ENCODE data around the gene APC2.

APC2 gene

GRCh38 chr19:1410136-1410786 is 39.7 kb upstream of the APC2 start:
- H3K4me2 ChIP-seq (ENCODE audit: low read length): peak overlapping the region; percentile 98; the same call in 1 of the 2 replicates
- no peak overlapping the region for H3K9ac ChIP-seq (ENCODE audit: low read length)
- H3K27ac ChIP-seq (ENCODE audit: low read length): no peak overlapping the region
- no peak for TF ChIP-seq EZH2phosphoT487 (IDR thresholded peaks at IDR 0.05; ENCODE audit: low read depth)
- TF ChIP-seq CTCF (IDR thresholded peaks at IDR 0.05; ENCODE audit: low read depth, low read length): no peak
- H3K36me3 ChIP-seq (replicated peaks; ENCODE audit: low read depth, low read length): peaks cover 53% of the 10 kb centered on the region
- H4K20me1 ChIP-seq (ENCODE audit: insufficient read depth, low read length): peaks cover 67% of the 10 kb centered on the region
- peak overlapping the region; percentile 95; the same call in 1 of the 2 replicates for H3K4me3 ChIP-seq (ENCODE audit: low read length)
- no peak overlapping the region for H2AFZ ChIP-seq (ENCODE audit: low read depth, low read length)
- no peaks in the 10 kb centered on the region for H3K27me3 ChIP-seq (ENCODE audit: low read depth, low read length)
- H3K4me1 ChIP-seq (ENCODE audit: low read length): peaks cover 50% of the 10 kb centered on the region
- peaks cover 79% of the 10 kb centered on the region for H3K79me2 ChIP-seq (ENCODE audit: low read length)
- H3K9me3 ChIP-seq (ENCODE audit: insufficient read depth, low read length): no peaks in the 10 kb centered on the region

DNA sequence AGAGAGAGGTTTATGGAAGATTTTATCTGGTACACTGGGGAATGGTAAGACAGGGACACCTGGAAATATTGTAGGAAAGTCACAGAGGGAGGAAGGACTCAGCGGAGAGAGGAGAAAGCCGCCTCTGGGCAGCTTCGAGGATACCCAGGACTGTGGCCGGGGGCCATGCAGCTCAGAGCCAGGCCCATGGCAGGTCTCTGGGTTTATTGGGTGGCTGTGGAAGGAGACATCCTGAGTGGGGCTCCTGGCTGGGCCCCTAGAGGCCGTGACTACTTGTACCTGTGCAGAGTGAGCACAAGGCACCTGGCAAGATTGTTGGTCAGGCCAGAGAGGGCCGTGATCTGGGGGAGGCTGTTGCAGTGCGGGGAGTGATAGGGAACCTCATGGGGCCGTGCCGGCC is 39.1 kb upstream of the APC2 start:
- H2AFZ ChIP-seq (ENCODE audit: low read depth, low read length): no peak overlapping the region
- TF ChIP-seq CTCF (IDR thresholded peaks at IDR 0.05; ENCODE audit: low read depth, low read length): no peak
- TF ChIP-seq EZH2phosphoT487 (IDR thresholded peaks at IDR 0.05; ENCODE audit: low read depth): no peak
- no peak overlapping the region for H3K4me2 ChIP-seq (ENCODE audit: low read length)
- peaks cover 54% of the 10 kb centered on the region for H3K36me3 ChIP-seq (replicated peaks; ENCODE audit: low read depth, low read length)
- peaks cover 84% of the 10 kb centered on the region for H3K79me2 ChIP-seq (ENCODE audit: low read length)
- H3K9me3 ChIP-seq (ENCODE audit: insufficient read depth, low read length): no peaks in the 10 kb centered on the region
- H3K4me3 ChIP-seq (ENCODE audit: low read length): no peak overlapping the region
- no peak overlapping the region for H3K9ac ChIP-seq (ENCODE audit: low read length)
- H3K27ac ChIP-seq (ENCODE audit: low read length): no peak overlapping the region
- H4K20me1 ChIP-seq (ENCODE audit: insufficient read depth, low read length): peaks cover 72% of the 10 kb centered on the region
- no peaks in the 10 kb centered on the region for H3K27me3 ChIP-seq (ENCODE audit: low read depth, low read length)
- peaks cover 51% of the 10 kb centered on the region for H3K4me1 ChIP-seq (ENCODE audit: low read length)

GRCh38 chr19:1411255-1412191 is 38.4 kb upstream of the APC2 start:
- H4K20me1 ChIP-seq (ENCODE audit: insufficient read depth, low read length): peaks cover 79% of the 10 kb centered on the region
- no peak overlapping the region for H3K4me2 ChIP-seq (ENCODE audit: low read length)
- H3K9ac ChIP-seq (ENCODE audit: low read length): no peak overlapping the region
- H2AFZ ChIP-seq (ENCODE audit: low read depth, low read length): no peak overlapping the region
- TF ChIP-seq CTCF (IDR thresholded peaks at IDR 0.05; ENCODE audit: low read depth, low read length): no peak
- TF ChIP-seq EZH2phosphoT487 (IDR thresholded peaks at IDR 0.05; ENCODE audit: low read depth): no peak
- H3K79me2 ChIP-seq (ENCODE audit: low read length): peaks cover 91% of the 10 kb centered on the region
- peaks cover 61% of the 10 kb centered on the region for H3K36me3 ChIP-seq (replicated peaks; ENCODE audit: low read depth, low read length)
- H3K9me3 ChIP-seq (ENCODE audit: insufficient read depth, low read length): no peaks in the 10 kb centered on the region
- no peak overlapping the region for H3K4me3 ChIP-seq (ENCODE audit: low read length)
- no peak overlapping the region for H3K27ac ChIP-seq (ENCODE audit: low read length)
- peaks cover 47% of the 10 kb centered on the region for H3K4me1 ChIP-seq (ENCODE audit: low read length)
- no peaks in the 10 kb centered on the region for H3K27me3 ChIP-seq (ENCODE audit: low read depth, low read length)

DNA sequence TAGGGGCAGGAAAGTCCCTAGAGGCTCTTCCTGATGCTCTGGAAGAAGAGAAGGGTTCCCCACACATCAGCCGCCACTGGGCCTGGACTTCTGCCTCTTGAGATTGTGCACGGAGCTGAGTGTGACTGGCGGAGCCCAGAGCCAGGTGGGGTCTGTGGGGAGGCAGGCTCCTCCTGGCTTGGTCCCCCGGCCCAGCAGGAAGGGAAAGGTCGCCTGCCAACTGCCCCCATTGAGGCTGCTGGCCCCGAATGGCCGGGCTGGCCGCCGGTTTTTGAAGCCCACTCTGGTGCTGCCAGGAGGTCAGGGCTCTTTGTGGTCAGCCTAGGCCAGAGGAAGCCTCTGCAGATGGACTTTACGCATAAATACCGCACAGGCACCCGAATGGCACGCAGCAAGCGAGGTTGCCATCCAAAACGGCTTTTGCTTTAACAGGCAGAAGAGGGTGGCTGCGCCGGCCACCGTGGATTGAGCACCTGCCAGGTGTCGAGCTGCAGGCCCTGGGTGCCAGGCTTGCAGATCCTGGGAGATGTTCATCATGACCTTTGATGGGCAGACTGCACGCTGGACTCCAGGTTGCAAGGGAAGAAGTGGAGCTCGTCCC is 37.5 kb upstream of the APC2 start:
- Histone ChIP-seq H4K20me1 (ENCODE audit: insufficient read depth, low read length) (peaks cover 88% of the 10 kb centered on the region), H3K4me3 (ENCODE audit: low read length) (no peak overlapping the region), H3K27me3 (ENCODE audit: low read depth, low read length) (no peaks in the 10 kb centered on the region), H3K4me2 (ENCODE audit: low read length) (no peak overlapping the region), H3K27ac (ENCODE audit: low read length) (no peak overlapping the region), H3K9me3 (ENCODE audit: insufficient read depth, low read length) (no peaks in the 10 kb centered on the region), H3K79me2 (ENCODE audit: low read length) (peaks cover 100% of the 10 kb centered on the region), H3K36me3 (replicated peaks; ENCODE audit: low read depth, low read length) (peaks cover 69% of the 10 kb centered on the region), H2AFZ (ENCODE audit: low read depth, low read length) (no peak overlapping the region), H3K9ac (ENCODE audit: low read length) (no peak overlapping the region), H3K4me1 (ENCODE audit: low read length) (peaks cover 46% of the 10 kb centered on the region)
- TF ChIP-seq EZH2phosphoT487 (IDR thresholded peaks at IDR 0.05; ENCODE audit: low read depth): no peak
